H1 (cell line): ENCODE data around the gene GPATCH2. TPM values are rescaled to one million over a fixed set of nuclear protein-coding genes. Genes with fewer than 3 reads are reported as not detected.

Source experiments
- polyA plus RNA-seq, 7 experiments: library from polyadenylated mRNA; depleted of rRNA in 3 of 7; stranded (reverse) in 5 of 7; unstranded in 2 of 7; fragments of >200 nt in 5 of 7; fragments of 200-250 nt in 2 of 7; gene quantifications; 1 replicate in 5 of 7; 2 replicates in 1 of 7; 4 replicates in 1 of 7; pipeline versions ENCODE4 v1.2.1 to v1.2.3, GENCODE V29; 2011 to 2013; ENCODE audit warnings: missing spikeins in 2 of 7, mixed read lengths in 2 of 7
- total RNA-seq: library from RNA; stranded (reverse); fragmentation: NEBNext Ultra II Directional; extraction: Animal tissue kit (Norgen Biotek cat#: 25700); gene quantifications from 2 replicates; pipeline ENCODE4 v1.2.1, GENCODE V29; 2021
- TF ChIP-seq, protein P1 (sequence below): fragments of 300-600 bp; sonication (generic); IDR thresholded peaks from 2 replicates; pipeline ENCODE4 v1.7.1; 2012; ENCODE audit warnings: low read length, moderate library complexity, mild to moderate bottlenecking, inconsistent platforms; ENCODE audit not compliant: insufficient replicate concordance

GPATCH2 gene
- total and polyA plus RNA-seq, 2 of the 8 experiments (the other 6 are each of a cell fraction or from before 2014, with no cell fraction given) = 3.9 to 13.1 TPM

DNA sequence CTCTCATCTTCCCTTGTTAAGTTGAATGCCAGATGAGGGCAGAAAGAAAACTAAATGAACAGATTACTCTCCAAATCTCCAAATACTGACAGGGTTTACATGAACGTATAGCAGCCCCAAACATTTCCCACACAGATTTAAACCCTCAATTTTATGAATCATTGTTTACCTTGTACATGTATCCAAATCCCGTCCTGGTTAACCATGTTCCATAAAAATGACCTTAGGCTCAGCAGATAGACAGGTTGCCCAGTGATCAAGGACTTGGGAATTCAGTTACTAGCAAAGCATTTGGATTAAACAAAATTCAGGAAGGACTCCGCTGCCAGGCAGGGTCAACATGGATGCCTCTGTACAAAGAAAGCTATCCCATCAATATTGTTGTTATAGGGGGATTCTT is 213.5 kb downstream of the GPATCH2 start (continued):
- TF ChIP-seq, protein P1, sequence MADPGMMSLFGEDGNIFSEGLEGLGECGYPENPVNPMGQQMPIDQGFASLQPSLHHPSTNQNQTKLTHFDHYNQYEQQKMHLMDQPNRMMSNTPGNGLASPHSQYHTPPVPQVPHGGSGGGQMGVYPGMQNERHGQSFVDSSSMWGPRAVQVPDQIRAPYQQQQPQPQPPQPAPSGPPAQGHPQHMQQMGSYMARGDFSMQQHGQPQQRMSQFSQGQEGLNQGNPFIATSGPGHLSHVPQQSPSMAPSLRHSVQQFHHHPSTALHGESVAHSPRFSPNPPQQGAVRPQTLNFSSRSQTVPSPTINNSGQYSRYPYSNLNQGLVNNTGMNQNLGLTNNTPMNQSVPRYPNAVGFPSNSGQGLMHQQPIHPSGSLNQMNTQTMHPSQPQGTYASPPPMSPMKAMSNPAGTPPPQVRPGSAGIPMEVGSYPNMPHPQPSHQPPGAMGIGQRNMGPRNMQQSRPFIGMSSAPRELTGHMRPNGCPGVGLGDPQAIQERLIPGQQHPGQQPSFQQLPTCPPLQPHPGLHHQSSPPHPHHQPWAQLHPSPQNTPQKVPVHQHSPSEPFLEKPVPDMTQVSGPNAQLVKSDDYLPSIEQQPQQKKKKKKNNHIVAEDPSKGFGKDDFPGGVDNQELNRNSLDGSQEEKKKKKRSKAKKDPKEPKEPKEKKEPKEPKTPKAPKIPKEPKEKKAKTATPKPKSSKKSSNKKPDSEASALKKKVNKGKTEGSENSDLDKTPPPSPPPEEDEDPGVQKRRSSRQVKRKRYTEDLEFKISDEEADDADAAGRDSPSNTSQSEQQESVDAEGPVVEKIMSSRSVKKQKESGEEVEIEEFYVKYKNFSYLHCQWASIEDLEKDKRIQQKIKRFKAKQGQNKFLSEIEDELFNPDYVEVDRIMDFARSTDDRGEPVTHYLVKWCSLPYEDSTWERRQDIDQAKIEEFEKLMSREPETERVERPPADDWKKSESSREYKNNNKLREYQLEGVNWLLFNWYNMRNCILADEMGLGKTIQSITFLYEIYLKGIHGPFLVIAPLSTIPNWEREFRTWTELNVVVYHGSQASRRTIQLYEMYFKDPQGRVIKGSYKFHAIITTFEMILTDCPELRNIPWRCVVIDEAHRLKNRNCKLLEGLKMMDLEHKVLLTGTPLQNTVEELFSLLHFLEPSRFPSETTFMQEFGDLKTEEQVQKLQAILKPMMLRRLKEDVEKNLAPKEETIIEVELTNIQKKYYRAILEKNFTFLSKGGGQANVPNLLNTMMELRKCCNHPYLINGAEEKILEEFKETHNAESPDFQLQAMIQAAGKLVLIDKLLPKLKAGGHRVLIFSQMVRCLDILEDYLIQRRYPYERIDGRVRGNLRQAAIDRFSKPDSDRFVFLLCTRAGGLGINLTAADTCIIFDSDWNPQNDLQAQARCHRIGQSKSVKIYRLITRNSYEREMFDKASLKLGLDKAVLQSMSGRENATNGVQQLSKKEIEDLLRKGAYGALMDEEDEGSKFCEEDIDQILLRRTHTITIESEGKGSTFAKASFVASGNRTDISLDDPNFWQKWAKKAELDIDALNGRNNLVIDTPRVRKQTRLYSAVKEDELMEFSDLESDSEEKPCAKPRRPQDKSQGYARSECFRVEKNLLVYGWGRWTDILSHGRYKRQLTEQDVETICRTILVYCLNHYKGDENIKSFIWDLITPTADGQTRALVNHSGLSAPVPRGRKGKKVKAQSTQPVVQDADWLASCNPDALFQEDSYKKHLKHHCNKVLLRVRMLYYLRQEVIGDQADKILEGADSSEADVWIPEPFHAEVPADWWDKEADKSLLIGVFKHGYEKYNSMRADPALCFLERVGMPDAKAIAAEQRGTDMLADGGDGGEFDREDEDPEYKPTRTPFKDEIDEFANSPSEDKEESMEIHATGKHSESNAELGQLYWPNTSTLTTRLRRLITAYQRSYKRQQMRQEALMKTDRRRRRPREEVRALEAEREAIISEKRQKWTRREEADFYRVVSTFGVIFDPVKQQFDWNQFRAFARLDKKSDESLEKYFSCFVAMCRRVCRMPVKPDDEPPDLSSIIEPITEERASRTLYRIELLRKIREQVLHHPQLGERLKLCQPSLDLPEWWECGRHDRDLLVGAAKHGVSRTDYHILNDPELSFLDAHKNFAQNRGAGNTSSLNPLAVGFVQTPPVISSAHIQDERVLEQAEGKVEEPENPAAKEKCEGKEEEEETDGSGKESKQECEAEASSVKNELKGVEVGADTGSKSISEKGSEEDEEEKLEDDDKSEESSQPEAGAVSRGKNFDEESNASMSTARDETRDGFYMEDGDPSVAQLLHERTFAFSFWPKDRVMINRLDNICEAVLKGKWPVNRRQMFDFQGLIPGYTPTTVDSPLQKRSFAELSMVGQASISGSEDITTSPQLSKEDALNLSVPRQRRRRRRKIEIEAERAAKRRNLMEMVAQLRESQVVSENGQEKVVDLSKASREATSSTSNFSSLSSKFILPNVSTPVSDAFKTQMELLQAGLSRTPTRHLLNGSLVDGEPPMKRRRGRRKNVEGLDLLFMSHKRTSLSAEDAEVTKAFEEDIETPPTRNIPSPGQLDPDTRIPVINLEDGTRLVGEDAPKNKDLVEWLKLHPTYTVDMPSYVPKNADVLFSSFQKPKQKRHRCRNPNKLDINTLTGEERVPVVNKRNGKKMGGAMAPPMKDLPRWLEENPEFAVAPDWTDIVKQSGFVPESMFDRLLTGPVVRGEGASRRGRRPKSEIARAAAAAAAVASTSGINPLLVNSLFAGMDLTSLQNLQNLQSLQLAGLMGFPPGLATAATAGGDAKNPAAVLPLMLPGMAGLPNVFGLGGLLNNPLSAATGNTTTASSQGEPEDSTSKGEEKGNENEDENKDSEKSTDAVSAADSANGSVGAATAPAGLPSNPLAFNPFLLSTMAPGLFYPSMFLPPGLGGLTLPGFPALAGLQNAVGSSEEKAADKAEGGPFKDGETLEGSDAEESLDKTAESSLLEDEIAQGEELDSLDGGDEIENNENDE = no peak
